MM.1S (cell line): ENCODE results near the gene MCCC2.

ENCODE experiments used
- CTCF ChIP-seq: fragments of 300-600 bp; sonication (generic); IDR thresholded peaks from 2 replicates; pipeline ENCODE4 v1.5.1; 2016; ENCODE audit warnings: antibody characterized with exemption, low read length, mixed read lengths
- EZH2 ChIP-seq: fragments of 300-600 bp; sonication (generic); optimal IDR thresholded peaks from 2 replicates; pipeline ENCODE3; 2017; ENCODE audit warnings: low read depth, mild to moderate bottlenecking, antibody characterized with exemption, low read length, mixed read lengths

- no peak for TF ChIP-seq CTCF
- TF ChIP-seq EZH2 = no peak
Observed at GRCh38 chr5:71597001-71597400, 9.9 kb downstream of the MCCC2 start.
